ENCODE data around the gene TPMT.

DNA sequence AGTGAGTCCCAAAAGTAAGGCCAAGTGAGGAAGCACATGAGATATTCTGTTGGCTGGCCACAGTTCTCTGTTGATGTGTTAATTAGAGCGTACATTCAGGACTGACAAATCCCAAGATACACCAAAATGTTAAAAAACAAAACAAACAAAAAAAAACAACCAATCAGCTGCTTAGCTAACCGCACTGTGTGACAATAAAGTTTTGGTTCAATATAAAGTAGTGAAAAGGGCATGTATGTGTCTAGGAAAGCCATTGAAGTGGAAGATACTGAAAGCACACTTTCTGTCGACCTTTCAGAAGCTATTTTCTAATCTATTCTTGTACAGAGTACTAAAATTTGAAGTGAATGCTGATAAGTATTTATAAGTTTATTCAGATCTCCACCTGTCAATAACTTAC lies 58.5 kb downstream of the TPMT start:
- TF ChIP-seq, protein P1, sequence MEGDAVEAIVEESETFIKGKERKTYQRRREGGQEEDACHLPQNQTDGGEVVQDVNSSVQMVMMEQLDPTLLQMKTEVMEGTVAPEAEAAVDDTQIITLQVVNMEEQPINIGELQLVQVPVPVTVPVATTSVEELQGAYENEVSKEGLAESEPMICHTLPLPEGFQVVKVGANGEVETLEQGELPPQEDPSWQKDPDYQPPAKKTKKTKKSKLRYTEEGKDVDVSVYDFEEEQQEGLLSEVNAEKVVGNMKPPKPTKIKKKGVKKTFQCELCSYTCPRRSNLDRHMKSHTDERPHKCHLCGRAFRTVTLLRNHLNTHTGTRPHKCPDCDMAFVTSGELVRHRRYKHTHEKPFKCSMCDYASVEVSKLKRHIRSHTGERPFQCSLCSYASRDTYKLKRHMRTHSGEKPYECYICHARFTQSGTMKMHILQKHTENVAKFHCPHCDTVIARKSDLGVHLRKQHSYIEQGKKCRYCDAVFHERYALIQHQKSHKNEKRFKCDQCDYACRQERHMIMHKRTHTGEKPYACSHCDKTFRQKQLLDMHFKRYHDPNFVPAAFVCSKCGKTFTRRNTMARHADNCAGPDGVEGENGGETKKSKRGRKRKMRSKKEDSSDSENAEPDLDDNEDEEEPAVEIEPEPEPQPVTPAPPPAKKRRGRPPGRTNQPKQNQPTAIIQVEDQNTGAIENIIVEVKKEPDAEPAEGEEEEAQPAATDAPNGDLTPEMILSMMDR (IDR thresholded peaks at IDR 0.05): no peak
- no peak for TF ChIP-seq POLR2AphosphoS5 (IDR thresholded peaks at IDR 0.05)
- no peak for TF ChIP-seq POLR2A (IDR thresholded peaks at IDR 0.05)

All from prostate gland (tissue), 2 donors.